Astrocyte (in vitro differentiated cells and primary cell): Measurements from ENCODE around the gene FN3K.

Experiments
- CTCF ChIP-seq: IDR thresholded peaks from 2 replicates; pipeline ENCODE4 v1.5.1; 2011; ENCODE audit warnings: low read depth, mild to moderate bottlenecking, inconsistent platforms, low read length, moderate library complexity; ENCODE audit not compliant: insufficient read depth
- EZH2 ChIP-seq: IDR thresholded peaks from 2 replicates; pipeline ENCODE4 v1.6.1; 2012; ENCODE audit warnings: mild to moderate bottlenecking, low read length, inconsistent platforms; ENCODE audit not compliant: insufficient read depth

GRCh38 chr17:82752371-82753200 lies 17.2 kb downstream of the FN3K start:
- TF ChIP-seq EZH2, result no peak
- TF ChIP-seq CTCF, result no peak
